ENCODE measurements around the gene OR52J3. TPM values are rescaled to one million over a fixed set of nuclear protein-coding genes. Genes with fewer than 3 reads are reported as not detected.
"Not testable (repeated sequence)": the region's sequence is repeated elsewhere in the genome, so short reads cannot be mapped to it uniquely, and the experiment has no call there.

OR52J3 gene
- total RNA-seq: not detected in 2 replicates

DNA sequence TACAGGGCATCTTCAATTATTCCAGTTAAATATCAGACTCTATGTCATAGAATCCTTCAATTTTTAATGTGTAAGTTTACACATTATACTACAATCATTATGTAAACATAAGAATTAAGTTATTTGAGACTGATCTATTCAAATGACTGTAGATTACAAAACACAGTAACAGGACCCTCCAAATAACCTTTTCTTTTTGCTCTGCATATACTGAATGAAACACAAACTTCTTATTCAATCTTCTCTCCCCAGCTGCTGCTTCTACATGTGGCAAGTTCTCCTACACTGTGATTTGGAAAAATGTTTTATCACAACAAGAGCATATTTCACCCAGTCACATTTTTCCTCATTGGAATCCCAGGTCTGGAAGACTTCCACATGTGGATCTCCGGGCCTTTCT, at the start of gene OR52J3:
Gene OR52J3 (plus strand): TSS at position 301 of the 400 bp plus-strand sequence. CDS start 0 bp downstream, at position 301.
- no peak for DNase-seq (ENCODE audit: low read depth in 2 of 2)

DNA sequence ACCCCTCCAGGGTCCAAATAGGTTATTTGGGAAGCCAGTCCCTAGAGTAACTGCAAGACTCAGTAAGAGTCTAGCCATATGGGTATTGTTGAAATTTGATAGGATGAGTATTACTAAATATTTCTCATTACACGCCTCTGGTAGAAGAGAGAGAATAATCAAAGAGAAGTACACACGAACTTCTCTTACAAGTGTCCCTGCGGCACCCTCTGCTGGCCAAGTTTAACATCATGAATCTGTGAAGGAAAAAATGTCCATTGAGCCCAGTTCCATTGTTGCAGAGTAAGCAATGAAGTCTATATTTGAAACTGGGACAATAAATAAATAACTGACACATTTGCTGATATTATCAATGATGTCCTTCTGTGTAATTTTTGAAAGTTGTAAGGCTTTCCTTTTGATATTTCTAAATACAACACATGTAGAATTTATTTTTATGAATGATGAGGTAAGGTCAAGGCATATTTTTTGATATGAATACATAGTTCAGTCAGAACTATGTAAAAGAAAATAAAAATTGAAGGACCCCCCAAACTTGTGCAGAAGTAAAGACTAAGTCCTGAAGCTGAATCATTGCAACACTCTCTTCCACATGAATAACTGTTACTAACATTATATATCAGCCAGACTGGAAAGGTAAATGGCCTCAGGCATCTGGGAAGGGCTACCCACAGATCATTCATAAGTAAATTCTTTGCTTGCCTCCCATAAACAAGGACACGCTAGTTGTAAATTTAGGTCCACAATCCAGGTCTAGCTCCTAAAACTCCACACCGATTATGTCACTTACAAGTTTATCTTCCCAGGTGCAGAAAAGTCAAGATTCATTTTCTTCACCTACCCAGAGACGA, 41.7 kb upstream of the OR52J3 start:
- DNase-seq (ENCODE audit: low read depth in 2 of 2): peak; percentile 6 to 41

DNA sequence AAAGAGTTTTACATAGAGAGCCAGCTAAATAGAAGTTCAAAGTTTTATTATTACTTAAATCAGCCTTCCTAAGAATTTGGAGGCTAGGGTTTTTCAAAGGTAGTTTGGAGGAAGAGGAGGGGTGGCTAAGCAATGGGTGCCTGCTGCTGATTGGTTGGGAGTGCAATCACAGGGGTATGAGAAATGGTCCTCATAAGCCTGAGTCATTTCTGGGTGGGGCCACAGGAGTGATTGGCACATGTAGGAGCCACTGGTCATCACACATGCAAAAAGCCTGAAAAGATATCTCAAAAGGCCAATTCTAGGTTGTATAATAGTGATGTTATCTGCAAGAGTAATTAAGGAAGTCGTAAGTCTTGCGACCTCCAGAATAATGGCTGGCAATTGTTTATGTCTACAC, 38.8 kb upstream of the OR52J3 start:
- no peak for DNase-seq (ENCODE audit: low read depth in 2 of 2)

DNA sequence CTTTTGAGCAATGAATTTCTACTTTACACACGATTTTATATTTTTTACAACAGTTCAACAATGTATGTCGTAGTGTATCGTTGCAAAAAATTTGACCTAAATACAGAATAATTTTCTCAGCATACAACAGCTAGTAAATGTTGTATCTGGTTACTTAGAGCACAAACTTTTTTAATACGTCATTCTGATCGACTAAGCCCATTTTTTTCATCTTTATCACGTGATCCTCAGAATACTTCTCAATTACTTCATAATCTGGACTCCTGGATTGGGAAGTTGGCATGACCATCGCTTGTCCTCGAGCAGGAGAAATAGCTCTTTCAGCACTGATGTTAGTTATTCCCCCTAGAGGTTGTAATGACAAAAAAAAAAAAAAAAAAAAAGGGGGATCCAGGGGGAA, 35.1 kb upstream of the OR52J3 start:
- DNase-seq (ENCODE audit: low read depth in 2 of 2): no peak

DNA sequence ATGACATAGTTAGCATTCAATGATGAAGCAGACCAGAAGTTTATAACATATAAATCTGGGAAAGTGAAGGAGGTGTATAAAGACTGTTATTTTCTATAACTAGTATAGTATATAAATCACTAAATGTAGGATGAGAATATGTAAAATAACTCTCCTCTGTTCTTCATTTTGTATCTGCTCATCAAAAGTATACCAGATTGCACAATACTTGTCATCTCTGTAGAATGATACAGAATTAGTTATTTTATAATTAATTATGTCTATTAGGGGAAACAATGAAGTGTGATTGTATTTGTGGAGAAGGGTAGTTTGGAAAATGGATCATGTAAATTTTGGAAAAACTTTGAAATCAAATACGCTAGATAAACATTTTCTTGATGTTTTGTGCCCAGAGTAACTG, 33.3 kb upstream of the OR52J3 start:
- no peak for DNase-seq (ENCODE audit: low read depth in 2 of 2)

DNA sequence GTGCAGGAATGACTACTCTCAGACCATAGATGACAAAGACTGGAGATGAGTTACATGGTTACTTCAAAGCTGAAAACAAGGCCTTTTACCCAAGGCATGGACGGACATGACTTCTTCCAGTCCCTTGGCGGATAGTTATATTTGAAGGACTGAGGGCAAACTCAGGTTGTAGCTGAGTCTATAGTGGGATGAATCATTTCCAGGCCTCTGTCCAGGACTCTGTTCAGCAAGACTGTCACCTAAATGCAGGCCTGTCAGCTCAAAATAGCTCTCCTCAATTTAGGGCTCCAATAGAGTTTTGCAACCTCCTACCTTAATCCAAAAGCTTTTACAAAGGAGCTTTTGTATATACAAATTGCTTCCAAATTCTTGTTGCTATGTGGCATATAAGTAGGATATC, 24.3 kb upstream of the OR52J3 start:
- DNase-seq (ENCODE audit: low read depth in 2 of 2): no peak

DNA sequence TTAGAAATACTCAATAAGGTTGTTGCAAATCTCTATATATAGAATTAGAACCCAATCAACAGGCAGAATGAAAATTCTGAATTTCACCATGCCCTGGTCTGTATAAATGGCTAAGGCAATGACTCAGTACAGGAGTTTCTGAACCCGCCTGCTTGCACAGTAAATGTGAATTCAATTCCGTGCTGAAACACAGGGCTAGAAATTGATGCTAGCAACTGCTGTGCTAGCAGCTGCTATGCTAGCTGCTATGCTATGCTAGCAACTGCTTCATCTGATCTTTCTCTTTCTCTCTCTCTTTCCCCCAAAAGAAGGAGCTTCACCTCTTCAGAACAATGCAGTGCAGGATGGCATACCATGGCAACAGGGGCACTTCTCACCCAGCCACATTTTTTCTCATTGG, 9.7 kb upstream of the OR52J3 start:
- no peak for DNase-seq (ENCODE audit: low read depth in 2 of 2)

DNA sequence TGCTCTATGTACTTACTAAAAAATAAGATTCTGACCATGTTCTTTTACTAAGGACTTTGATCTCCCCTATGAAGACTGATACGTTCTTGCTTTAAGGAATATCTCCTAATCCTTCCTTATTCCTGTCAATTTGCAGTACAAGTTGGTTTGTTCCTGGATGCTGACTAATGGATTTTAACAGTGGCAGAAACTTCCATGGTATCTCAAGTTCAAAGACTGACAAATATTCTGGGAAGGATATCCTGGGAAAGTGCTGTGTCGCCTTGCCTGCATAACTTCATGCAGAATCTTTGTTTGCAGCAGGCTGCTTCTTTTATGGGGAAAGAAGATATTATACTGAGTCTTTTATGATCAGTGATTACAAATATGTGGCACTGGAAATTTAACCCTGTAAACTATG, 8.4 kb upstream of the OR52J3 start:
- no peak for DNase-seq (ENCODE audit: low read depth in 2 of 2)

DNA sequence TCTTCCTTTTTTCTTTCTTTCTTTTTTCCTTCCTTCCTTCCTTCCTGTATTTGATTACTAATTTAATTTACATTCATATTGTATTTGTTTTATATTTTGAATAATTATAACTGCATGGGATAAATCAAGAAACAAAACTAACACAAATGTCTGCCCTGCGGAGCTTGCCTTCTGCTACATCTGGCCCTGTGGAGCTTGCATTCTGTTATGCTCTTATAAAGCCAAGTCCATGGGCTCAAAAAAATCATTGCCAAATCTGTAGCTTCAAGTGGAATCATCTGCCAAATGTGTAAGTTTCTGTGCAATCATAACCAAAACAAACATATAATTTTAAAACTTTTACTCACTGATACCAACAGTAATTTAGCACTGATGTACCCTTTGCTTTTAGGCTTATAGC, 8.0 kb upstream of the OR52J3 start:
- no peak for DNase-seq (ENCODE audit: low read depth in 2 of 2)

DNA sequence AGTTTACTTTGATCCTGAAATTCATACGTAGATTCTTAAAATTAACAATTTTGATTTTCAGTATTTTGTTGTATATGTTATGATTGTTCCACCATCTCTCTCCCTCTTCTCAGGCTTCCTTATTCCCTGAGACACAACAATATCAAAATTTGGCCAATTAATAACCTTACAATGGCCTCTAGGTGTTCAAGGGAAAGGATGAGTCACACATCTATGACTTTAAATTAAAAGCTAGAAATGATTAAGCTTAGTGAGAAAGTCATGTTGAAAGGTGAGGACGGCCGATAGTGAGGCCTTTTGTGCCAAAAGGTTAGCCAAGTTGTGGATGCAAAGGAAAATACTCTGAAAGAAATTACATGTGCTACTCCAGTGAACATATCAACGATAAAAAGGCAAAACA, 5.5 kb upstream of the OR52J3 start:
- no peak for DNase-seq (ENCODE audit: low read depth in 2 of 2)

DNA sequence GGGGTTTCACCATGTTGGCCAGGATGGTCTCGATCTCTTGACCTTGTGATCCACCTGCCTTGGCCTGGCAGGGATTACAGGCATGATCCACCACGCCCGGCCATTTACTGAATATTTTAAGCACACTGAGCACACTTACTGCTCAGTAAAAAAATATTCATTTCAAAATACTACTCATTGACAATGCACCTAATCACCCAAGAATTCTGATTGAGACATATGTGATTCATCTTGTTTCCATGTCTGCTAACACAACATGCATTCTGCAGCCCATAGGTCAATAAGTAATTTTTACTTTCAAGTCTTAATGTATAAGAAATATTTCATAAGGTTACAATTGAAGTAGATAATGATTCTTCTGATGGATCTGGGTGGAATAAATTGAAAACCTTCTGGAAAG, 4.2 kb upstream of the OR52J3 start:
- DNase-seq (ENCODE audit: low read depth in 2 of 2): no peak

DNA sequence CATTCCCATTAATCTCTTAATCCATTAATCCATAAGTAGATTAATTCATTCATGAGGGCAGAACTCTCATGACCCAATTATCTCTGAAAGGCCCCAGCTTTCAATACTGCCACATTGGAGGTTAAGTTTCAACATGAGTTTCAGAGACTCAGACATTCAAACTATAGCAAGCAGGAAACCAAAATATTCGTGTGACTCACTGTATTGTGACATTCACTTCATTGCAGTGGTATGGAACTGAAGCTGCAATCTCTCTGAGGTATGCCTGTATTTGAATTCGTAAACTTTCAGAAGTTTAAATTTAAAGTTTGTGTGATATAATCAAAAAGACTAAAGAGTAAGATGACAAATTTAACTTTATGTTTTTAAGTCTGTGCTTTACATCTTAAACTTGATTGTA, 2.9 kb upstream of the OR52J3 start:
- DNase-seq (ENCODE audit: low read depth in 2 of 2): no peak

DNA sequence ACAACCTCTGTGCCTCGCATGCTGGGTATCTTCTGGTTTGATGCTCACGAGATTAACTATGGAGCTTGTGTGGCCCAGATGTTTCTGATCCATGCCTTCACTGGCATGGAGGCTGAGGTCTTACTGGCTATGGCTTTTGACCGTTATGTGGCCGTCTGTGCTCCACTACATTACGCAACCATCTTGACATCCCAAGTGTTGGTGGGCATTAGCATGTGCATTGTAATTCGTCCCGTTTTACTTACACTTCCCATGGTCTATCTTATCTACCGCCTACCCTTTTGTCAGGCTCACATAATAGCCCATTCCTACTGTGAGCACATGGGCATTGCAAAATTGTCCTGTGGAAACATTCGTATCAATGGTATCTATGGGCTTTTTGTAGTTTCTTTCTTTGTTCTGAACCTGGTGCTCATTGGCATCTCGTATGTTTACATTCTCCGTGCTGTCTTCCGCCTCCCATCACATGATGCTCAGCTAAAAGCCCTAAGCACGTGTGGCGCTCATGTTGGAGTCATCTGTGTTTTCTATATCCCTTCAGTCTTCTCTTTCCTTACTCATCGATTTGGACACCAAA, 516 bp downstream of the OR52J3 start:
- DNase-seq (ENCODE audit: low read depth in 2 of 2): no peak

DNA sequence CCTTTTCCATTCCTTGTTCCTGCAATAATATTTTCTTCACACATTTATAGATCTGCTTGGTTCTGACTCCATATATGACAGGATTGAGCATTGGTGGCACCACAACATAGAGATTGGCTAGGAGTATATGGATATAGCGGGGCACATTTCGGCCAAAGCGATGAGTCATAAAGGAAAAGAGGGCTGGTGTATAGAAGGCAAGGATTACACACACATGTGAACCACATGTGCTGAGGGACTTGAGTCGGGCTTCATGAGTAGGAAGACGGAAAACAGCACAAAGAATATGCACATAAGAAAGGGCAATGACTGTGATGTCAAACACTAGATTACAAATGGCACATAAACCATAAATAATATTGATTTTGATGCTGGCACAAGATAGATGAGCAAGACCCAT, 12.4 kb downstream of the OR52J3 start:
- DNase-seq (ENCODE audit: low read depth in 2 of 2): not testable (repeated sequence)

DNA sequence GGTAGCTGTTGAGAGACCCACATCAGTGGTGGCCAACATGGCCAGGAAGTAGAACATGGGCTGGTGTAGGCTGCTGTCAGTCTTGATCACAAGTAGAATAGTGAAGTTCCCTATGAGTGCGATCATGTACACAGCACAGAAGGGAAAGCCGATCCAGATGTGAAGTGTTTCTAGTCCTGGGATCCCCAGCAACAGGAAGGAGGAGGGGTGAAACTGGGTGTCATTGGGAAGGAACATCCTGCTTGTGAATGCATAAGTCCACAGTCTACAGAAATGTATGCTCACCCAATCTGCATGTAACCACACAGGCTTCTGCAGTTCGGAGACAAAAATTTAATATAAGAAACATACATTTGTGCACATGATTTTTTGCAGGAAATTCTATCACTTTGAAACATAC, 13.1 kb downstream of the OR52J3 start, which contains the start of gene OR52E2:
Gene OR52E2 (minus strand): TSS at position 237 of the 400 bp plus-strand sequence. CDS start 0 bp downstream, at position 237.
- no peak for DNase-seq (ENCODE audit: low read depth in 2 of 2)

DNA sequence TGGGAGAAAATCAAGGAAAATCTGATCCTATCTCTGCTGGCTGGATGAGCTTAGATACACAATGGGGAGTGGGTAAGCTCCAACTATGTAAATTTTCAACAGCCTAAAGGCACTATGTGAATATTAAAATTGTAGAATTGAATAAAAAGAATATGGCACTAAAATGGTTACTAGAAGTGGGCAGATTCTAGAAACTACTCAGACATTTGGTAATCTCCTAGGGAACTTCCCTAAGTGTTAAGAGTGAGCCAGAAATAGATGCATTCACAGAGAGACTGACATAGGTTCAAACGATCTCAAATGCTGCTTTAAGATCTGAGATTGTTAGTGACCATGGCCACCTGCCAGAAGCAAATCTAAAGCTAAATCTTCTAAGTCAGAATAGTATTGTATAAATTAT, 18.7 kb downstream of the OR52J3 start:
- DNase-seq (ENCODE audit: low read depth in 2 of 2): no peak

DNA sequence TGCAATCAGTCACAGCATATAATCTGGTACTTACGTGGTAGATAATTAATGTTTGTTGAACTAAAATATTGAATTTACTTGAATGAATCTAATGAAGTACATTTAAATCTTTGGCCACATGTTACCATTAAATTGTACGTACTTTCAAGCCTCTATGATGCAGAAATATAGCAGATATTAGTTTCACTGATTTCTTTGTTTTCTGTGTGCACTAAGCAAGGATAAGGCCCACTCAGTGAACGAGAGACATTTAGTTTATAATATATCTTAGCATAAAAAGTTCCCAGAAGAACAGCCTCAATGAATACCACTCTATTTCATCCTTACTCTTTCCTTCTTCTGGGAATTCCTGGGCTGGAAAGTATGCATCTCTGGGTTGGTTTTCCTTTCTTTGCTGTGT, 22.9 kb downstream of the OR52J3 start, which contains the start of gene OR52E1:
Gene OR52E1 (plus strand): TSS at position 301 of the 400 bp plus-strand sequence.
- no peak for DNase-seq (ENCODE audit: low read depth in 2 of 2)

DNA sequence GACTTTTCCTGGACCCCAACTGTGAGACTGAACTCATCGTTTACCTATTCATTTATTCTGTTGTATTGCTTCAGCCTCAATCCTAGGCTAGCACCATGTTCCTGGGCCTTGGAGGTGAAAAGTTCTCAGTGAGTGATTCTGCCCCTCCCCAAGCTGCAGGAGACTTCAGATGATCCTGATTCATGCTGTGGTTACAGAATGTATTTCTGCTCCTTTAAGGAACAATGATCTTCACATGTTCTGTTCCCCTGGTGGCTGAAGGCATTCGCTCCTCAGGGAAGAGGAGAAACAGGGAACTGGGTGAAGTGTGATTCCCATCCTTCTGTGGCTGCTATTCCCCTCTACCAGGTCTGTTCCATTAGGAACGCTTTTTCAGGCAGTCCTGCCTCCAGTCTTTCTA, 25.5 kb downstream of the OR52J3 start:
- DNase-seq (ENCODE audit: low read depth in 2 of 2): no peak

DNA sequence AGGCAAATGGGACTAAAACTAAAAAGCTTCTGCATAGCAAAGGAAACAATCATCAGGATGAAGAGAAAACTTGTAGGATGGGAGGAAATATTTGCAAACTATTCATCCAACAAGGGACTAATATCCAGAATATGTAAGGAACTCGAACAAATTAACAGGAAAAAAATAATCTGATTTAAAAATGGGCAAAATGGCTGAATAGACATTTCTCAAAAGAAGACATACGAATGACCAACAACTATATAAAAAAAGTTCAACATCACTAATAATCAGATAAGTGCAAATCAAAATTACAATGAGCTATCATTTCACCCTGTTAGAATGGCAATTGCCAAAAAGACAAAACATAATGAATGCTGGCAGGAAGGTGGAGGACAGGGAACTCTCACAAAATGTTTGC, 35.1 kb downstream of the OR52J3 start:
- no peak for DNase-seq (ENCODE audit: low read depth in 2 of 2)

DNA sequence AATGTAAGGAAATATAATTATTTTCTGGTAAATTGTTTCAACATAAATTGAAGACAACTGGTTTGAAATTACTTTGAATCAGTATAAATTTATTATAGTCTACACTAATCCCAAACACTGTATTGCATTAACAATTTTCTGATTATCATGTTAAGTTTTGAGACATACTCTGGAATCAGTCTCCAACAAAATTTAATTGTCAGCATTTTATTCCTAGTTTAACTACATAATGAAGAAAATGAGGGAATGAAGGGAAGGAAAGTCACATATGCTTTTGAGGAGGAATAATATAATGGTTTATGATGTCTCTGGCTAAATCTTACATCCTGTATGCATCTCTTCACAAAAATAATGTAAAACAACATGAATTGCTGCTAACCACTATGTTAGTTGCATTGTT, 37.3 kb downstream of the OR52J3 start:
- no peak for DNase-seq (ENCODE audit: low read depth in 2 of 2)

DNA sequence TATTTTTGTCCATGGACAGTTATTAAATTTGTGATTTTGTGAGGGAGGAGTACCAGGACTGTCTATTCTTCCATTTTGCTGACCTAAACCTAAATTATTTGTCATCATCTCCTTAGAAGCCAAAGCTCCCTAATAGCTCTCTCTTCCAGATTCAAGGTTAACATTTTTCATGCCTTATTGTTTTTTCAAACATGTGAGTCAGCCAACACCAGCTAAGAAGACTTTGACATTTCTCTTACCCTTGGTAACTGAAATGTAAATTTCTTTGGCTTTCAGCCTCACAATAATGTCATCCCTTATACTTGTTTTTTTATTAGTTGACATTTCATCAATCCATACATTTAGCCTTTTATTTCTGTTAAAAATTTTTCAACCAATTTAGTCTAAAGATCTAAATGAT, 42.2 kb downstream of the OR52J3 start:
- no peak for DNase-seq (ENCODE audit: low read depth in 2 of 2)

DNA sequence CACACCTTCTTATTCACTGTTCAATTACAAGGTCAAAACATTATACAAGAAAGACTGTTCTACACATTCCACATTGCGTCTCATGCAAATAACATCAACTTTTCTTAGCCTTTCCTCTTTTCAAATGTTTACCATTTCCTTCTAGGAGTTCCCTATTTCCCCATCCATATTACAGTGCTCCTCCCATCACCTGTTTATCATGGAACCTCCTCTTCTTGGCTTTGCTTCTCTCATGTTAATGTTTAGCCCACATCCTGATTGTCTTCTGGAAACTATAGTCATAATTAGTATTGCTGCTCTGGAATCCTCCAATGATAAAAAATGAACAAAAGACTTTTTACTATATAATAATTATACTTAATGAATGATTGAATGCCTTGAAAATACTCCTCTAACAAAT, 44.3 kb downstream of the OR52J3 start:
- DNase-seq (ENCODE audit: low read depth in 2 of 2): no peak

Measured in dermis microvascular lymphatic vessel endothelial cell (primary cell).